ENCODE results near the gene CCM2. TPM values are rescaled to one million over a fixed set of nuclear protein-coding genes. Genes with fewer than 3 reads are reported as not detected.

The CCM2 gene
- total and polyA plus RNA-seq, 2 of the 8 experiments (the other 6 are each of a cell fraction or from before 2014, with no cell fraction given) = 31.6 to 41.2 TPM

DNA sequence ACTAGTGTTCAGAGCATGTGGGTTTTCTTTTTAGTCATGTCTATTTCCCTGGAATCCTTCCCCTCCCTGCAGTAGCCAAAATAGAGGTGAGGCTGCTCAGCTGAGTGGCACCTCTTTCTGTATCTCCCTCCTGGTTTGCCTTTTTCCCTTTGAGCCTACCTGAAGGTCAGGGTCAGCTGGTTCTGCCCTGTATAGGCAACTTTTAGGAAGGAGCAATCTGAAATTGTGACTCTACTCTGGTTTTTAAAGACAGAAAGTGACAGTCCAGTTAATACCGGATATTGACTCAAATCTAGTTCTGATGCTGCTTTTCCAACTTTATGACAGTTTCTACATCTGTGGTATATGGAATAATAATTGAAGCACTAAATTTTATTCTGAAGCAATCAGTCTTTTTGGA is 26.0 kb downstream of the CCM2 start:
- no peak overlapping the region for H3K4ac ChIP-seq (replicated peaks; ENCODE audit: insufficient read length, low read depth, low read length)
- no peak overlapping the region for H2AFZ ChIP-seq (ENCODE audit: low read length)
- no peaks in the 10 kb centered on the region for H3K23me2 ChIP-seq (ENCODE audit: low read depth, low read length)
- H3K79me2 ChIP-seq (ENCODE audit: control insufficient read depth in 1 of 2, insufficient read depth in 2 of 2, low read length in 2 of 2) = peaks cover 0 to 14% of the 10 kb centered on the region in 2 experiments; a peak in 2 of 4 replicates
- no peaks in the 10 kb centered on the region for H3K4me1 ChIP-seq (replicated peaks in 1 of 4; ENCODE audit: control insufficient read depth in 3 of 4, insufficient read depth in 4 of 4, low read length in 3 of 4)
- no peaks in the 10 kb centered on the region for H3K27me3 ChIP-seq (replicated peaks in 1 of 4; ENCODE audit: control insufficient read depth in 3 of 4, extremely low read depth in 1 of 4, insufficient read depth in 3 of 4, low read length in 3 of 4)
- H3K23ac ChIP-seq (ENCODE audit: insufficient read length) = no peak overlapping the region
- H2AK5ac ChIP-seq (ENCODE audit: low read depth, low read length) = no peak overlapping the region
- ChIA-PET CTCF (ENCODE audit: partially characterized antibody) (no interaction called here), POLR2A (ENCODE audit: partially characterized antibody) (interaction anchor here (0.6 to 1.0 kb wide), 2 partner anchors 11 to 421 kb away, joined by 3 to 4 read pairs; no protein-coding TSS in a partner anchor)
- H4K91ac ChIP-seq (replicated peaks; ENCODE audit: insufficient read length, low read length) = no peak overlapping the region
- no peaks in the 10 kb centered on the region for H3K9me3 ChIP-seq (ENCODE audit: insufficient read depth in 2 of 2, low read depth in 1 of 2, low read length in 1 of 2)
- H3K4me2 ChIP-seq (ENCODE audit: insufficient read depth in 1 of 2, low read depth in 2 of 2, low read length in 2 of 2) = no peak overlapping the region
- no peak overlapping the region for H2BK12ac ChIP-seq (ENCODE audit: low read depth, low read length)
- no peak overlapping the region for H3K18ac ChIP-seq (ENCODE audit: extremely low read depth, low read length)
- no peak overlapping the region for H2BK15ac ChIP-seq (ENCODE audit: low read length)
- no peak overlapping the region for H3K27ac ChIP-seq (ENCODE audit: low read depth, low read length)
- H3K56ac ChIP-seq (replicated peaks; ENCODE audit: insufficient read length, low read depth, low read length) = no peak overlapping the region
- H2BK5ac ChIP-seq (ENCODE audit: low read depth, low read length) = no peak overlapping the region
- H4K8ac ChIP-seq (ENCODE audit: extremely low read depth, insufficient read depth, low read length) = no peak overlapping the region
- H2BK120ac ChIP-seq (replicated peaks; ENCODE audit: low read depth, low read length) = no peak overlapping the region
- H3K4me3 ChIP-seq (ENCODE audit: extremely low read depth in 1 of 4, insufficient read depth in 2 of 4, low read depth in 3 of 4, low read length in 4 of 4) = no peak overlapping the region
- DNase-seq (ENCODE audit: low read depth in 1 of 2, low spot score in 2 of 2) (no peak), FAIRE-seq (no peak)
- no peak overlapping the region for H3K9ac ChIP-seq (replicated peaks in 1 of 4; ENCODE audit: extremely low read depth in 1 of 4, low read depth in 3 of 4, low read length in 3 of 4)
- H3K36me3 ChIP-seq (ENCODE audit: control insufficient read depth in 2 of 4, insufficient read depth in 4 of 4, low read length in 3 of 4) = no peaks in the 10 kb centered on the region
- TF ChIP-seq JUND (IDR thresholded peaks at IDR 0.05; ENCODE audit: low read length) = no peak
- TF ChIP-seq CREB1 (IDR thresholded peaks at IDR 0.05) = no peak
- TF ChIP-seq CTBP2 (IDR thresholded peaks at IDR 0.05; ENCODE audit: borderline replicate concordance, insufficient read depth, insufficient read length, low read length) = no peak
- TF ChIP-seq SIX5 (IDR thresholded peaks at IDR 0.05; ENCODE audit: low read depth, low read length) = no peak
- TF ChIP-seq, protein P1, sequence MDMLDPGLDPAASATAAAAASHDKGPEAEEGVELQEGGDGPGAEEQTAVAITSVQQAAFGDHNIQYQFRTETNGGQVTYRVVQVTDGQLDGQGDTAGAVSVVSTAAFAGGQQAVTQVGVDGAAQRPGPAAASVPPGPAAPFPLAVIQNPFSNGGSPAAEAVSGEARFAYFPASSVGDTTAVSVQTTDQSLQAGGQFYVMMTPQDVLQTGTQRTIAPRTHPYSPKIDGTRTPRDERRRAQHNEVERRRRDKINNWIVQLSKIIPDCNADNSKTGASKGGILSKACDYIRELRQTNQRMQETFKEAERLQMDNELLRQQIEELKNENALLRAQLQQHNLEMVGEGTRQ (IDR thresholded peaks at IDR 0.05; ENCODE audit: low read length) = no peak
- no peak for TF ChIP-seq RAD21 (IDR thresholded peaks at IDR 0.05 in 1 of 2, conservative IDR thresholded peaks at IDR 0.05 in 1 of 2; ENCODE audit: low read depth in 2 of 2, low read length in 2 of 2)
- TF ChIP-seq, protein P2, sequence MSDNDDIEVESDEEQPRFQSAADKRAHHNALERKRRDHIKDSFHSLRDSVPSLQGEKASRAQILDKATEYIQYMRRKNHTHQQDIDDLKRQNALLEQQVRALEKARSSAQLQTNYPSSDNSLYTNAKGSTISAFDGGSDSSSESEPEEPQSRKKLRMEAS (IDR thresholded peaks at IDR 0.05) = no peak
- no peak overlapping the region for H3K14ac ChIP-seq (ENCODE audit: insufficient read length)
- no peak overlapping the region for H4K5ac ChIP-seq (ENCODE audit: insufficient read length, low read depth, low read length)
- 89% methylated on average over 1 of the region's 1 CpG; no CpG with 5 or more reads in 1 of the 2 experiments for whole genome bisulfite sequencing, 2 experiments (ENCODE audit: extremely low coverage in 1 of 2, insufficient coverage in 1 of 2, insufficient read length in 1 of 2, insufficient replicate concordance in 2 of 2, low coverage in 1 of 2, low lambda C conversion rate in 2 of 2, missing lambda C conversion rate in 1 of 2)
- no peaks in the 10 kb centered on the region; the same call in none of the 2 replicates for H3K79me1 ChIP-seq (ENCODE audit: low read depth, low read length)
- no peak overlapping the region for H2BK20ac ChIP-seq (ENCODE audit: low read length)
- peaks cover under 1 to 9% of the 10 kb centered on the region in 2 experiments for H4K20me1 ChIP-seq (replicated peaks in 1 of 2; ENCODE audit: control insufficient read depth in 1 of 2, insufficient read depth in 2 of 2, low read length in 2 of 2)

All from H1 (cell line).